Cardiac ventricle fibroblast (primary cell): ENCODE results near the gene EFCAB8. TPM values are rescaled to one million over a fixed set of nuclear protein-coding genes. Genes with fewer than 3 reads are reported as not detected.

Source experiments
- total RNA-seq: library from RNA; depleted of rRNA; stranded (reverse); fragments of >200 nt; gene quantifications from 2 replicates; pipeline ENCODE4 v1.2.3, GENCODE V29; 2015

EFCAB8 gene, protein sequence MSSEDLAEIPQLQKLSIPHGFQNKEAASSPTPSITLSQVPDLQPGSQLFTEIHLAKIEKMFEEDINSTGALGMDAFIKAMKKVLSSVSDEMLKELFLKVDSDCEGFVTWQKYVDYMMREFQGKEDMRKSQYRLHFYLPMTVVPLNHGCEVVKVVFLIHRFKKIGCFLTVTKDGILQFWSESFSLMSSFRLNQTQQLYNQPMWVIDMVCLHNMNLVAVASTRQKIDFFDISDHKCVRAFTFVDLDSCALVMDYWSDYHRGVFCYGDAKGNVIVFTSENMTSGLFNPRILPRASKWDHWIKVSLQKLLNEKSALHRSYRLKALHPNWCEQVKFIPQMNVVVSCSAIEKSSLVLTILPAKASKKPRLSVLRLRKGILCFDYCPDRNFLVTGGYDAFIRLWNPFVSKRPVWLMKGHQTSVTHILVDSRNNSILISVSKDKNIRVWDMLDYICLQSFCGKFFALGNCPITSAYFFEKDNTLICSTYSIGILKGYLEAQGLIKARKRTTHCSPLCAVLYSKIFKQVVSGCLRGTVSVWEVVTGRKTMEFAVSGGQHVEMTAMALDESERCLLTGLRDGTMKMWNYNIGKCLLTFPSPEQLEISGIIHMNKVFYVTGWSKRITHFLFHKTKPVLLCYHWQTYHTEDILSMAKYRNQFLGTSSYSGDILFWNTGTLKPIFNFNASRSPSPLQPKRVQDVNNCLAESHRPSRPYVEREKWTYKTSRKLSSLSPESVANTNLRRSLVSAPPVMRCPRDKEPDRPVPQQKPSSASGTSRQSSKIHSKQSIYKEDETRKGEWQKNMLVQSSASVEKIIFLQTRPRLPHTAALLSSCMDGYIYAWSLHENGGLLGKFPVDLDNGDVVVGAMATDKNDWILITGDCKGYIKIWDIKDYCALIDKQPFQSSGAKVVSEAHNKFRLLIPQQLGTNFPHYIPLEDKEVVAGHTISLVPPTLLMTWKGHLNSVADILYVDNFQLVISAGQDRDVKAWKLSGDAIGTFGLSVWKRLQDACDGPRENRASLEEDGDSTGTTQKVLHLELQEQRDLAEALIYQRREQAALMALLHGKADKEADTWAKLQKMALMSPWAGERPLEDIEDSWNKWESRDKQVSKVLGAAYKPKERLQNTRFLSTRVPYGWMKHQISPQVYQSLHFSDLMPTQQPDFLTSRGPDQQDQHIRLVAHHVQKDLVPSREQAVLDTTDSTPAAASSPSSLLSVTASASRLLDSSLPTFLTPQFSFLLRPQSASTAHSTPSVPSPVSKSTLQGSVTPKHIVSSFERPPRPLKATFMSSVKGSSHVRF
- not detected in 2 replicates for total RNA-seq

DNA sequence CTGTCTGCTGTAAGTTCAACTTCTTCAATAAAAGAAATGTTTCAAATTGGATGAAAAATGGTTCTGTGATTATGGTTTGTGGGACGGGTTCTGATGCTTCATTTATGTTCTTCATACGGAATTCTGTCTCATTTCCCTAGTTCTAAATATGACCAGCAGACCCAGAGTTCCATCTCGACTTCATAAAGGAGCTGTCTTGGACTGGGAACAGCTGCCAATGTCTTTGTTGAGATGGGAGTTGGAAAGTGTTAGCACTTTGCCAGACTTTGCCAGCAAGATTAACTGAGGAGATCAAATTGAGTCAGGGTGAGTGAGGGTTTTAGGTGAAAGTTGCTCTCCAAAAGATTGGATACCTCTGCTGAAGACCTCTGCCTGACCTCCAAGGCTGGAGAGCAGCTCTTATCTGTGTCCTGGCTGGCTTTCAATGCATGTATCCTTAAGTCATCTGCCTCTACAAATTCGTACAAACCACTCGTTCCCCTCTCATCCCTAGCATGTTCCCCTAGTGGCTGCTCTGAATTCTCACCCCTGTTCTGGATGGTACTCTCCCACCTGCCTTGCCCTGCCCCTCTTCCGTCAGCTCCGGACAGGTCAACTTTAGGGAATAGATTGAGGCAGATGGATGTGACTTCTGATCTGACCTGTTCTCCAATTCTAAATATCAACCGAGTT is at the start of gene EFCAB8:
Gene EFCAB8, plus strand, starts transcription at position 223 of the 672 bp plus-strand sequence. CDS start 4,870 bp downstream, outside the sequence.

DNA sequence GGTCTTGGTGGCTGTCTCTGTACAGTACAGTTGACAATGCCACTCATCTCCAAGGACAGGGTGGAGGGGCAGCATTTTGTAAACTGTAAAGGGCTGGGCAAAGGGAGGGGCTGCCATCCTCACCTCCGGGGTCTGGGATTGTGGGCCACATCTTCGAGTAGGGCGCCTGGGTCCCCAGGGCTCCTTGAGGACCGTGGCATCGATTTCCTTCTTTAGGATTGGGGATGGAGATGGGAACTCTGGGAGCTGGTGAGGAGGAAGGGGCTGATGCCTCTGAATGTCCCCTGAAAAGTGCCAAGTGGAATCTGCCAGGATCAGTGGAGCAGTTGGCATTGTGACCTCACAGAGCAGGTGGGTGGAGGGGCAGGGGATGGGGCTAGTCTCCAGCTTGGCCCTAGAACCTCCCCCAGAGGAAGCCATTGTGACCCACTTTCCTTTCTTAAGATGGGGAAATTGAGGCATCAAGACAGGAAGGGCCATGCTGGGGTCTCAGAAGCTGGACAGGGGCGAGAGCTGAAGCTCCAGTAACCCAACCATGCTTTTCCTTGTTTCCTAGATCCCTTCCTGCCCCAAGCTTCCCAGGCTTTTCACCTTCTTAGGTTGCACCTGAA is 145.5 kb downstream of the EFCAB8 start, which contains the start of gene SUN5:
Gene SUN5, minus strand, starts transcription at position 293 of the 611 bp plus-strand sequence. Its CDS starts 93 bp downstream, at position 200.

DNA sequence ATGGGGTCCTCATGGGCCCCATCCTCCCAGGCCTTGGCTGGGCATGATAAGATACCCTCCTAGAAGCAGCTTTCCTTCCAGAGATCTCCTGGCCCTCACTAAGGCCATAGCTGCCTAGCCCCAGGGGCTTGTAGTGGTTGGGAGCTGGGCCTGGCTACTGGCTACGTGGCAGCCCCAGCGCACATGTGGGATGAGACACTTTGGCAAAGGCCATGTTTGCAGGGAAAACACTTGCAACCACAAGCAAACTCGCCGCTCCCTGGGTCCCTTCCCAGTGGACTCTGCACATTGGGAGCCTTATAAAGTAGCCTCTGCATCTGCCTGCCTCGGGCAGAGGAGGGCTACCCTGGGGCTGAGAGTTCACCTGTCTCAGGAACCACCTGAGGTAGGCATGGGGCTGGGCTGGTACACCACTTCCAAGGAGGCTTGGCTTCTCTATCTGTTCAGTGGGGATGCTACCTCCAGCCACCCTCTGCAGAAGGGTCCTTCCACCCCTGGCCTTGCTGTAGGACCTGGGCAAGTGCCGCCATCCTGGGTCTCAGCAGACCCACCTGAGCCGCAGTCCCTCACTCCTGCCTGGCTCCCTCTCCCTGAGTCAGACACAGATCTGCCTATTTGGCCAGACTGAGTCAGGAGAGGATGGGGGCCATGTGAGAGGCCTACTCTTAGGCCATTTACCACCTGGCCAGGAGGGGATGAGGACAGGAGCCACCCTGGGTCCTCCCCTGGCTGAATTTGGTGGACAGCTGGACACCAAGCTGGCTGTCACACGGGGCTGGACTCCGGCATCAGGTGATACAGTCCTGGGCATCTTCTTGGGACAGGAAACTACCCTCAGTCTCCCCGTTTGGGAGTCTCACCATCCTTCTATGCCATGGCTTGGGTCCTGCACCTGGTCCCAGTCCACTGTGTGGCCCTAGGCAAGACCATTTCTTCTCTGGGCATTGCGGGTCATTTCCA is 148.9 kb downstream of the EFCAB8 start, which contains the start of gene BPIFB2:
Gene BPIFB2, plus strand, starts transcription at position 329 of the 960 bp plus-strand sequence. CDS start 871 bp downstream, outside the sequence.

Other genes with a start within 250 kb of the EFCAB8 start
- not detected in 2 replicates for gene C20orf203, start 185.0 kb upstream of the EFCAB8 start, total RNA-seq
- 10.7 and 11.8 TPM in 2 replicates for gene COMMD7, start 115.5 kb upstream of the EFCAB8 start, total RNA-seq
- gene DNMT3B, start 96.5 kb upstream of the EFCAB8 start, total RNA-seq = 0.37 and 1.3 TPM in 2 replicates
- 38.9 and 42.3 TPM in 2 replicates for gene MAPRE1, start 39.0 kb upstream of the EFCAB8 start, total RNA-seq
- gene SUN5, start 145.5 kb downstream of the EFCAB8 start, total RNA-seq = not detected in 2 replicates
- gene BPIFB2, start 148.8 kb downstream of the EFCAB8 start, total RNA-seq = not detected in 2 replicates
- gene BPIFB6, start 172.7 kb downstream of the EFCAB8 start, total RNA-seq = not detected in 2 replicates
- gene BPIFB3, start 195.0 kb downstream of the EFCAB8 start, total RNA-seq = not detected in 2 replicates
- 0.06 and 0.24 TPM in 2 replicates for gene BPIFB4, start 220.7 kb downstream of the EFCAB8 start, total RNA-seq